OCI-LY1 (cell line): ENCODE data around the gene CBX4.

Source experiments
- EZH2 ChIP-seq: fragments of 200-600 bp; sonication (generic), shearing (Covaris generic); IDR thresholded peaks from 2 replicates; pipeline ENCODE4 v1.8.0; 2017; ENCODE audit warnings: borderline replicate concordance, mixed run types, mild to moderate bottlenecking, antibody characterized with exemption, low read length, moderate library complexity, mixed read lengths
- TF ChIP-seq, protein P1 (sequence below): fragments of 200-600 bp; sonication (generic), shearing (Covaris generic); IDR thresholded peaks from 2 replicates; pipeline ENCODE4 v1.5.1; 2017; ENCODE audit warnings: mild to moderate bottlenecking, antibody characterized with exemption, low read length, moderate library complexity, mixed read lengths

- TF ChIP-seq, protein P1, sequence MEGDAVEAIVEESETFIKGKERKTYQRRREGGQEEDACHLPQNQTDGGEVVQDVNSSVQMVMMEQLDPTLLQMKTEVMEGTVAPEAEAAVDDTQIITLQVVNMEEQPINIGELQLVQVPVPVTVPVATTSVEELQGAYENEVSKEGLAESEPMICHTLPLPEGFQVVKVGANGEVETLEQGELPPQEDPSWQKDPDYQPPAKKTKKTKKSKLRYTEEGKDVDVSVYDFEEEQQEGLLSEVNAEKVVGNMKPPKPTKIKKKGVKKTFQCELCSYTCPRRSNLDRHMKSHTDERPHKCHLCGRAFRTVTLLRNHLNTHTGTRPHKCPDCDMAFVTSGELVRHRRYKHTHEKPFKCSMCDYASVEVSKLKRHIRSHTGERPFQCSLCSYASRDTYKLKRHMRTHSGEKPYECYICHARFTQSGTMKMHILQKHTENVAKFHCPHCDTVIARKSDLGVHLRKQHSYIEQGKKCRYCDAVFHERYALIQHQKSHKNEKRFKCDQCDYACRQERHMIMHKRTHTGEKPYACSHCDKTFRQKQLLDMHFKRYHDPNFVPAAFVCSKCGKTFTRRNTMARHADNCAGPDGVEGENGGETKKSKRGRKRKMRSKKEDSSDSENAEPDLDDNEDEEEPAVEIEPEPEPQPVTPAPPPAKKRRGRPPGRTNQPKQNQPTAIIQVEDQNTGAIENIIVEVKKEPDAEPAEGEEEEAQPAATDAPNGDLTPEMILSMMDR, result no peak
- TF ChIP-seq EZH2, result no peak
Observed at GRCh38 chr17:79810130-79811010, 28.9 kb downstream of the CBX4 start.
